A673 (cell line): ENCODE data around the gene CTDSP2.

Experiments
- CTCF ChIP-seq: fragments of 300-800, 200-600 bp; sonication (generic); conservative IDR thresholded peaks from 2 replicates; pipeline ENCODE4 v1.5.1; 2017; ENCODE audit warnings: low read depth, mild to moderate bottlenecking, antibody characterized with exemption, low read length, moderate library complexity, mixed read lengths
- EZH2 ChIP-seq: fragments of 200-600 bp; sonication (generic); IDR thresholded peaks from 2 replicates; pipeline ENCODE4 v1.6.1; 2017; ENCODE audit warnings: borderline replicate concordance, low read depth, mild to moderate bottlenecking, mixed read lengths, antibody characterized with exemption, low read length; ENCODE audit not compliant: poor library complexity, severe bottlenecking

DNA sequence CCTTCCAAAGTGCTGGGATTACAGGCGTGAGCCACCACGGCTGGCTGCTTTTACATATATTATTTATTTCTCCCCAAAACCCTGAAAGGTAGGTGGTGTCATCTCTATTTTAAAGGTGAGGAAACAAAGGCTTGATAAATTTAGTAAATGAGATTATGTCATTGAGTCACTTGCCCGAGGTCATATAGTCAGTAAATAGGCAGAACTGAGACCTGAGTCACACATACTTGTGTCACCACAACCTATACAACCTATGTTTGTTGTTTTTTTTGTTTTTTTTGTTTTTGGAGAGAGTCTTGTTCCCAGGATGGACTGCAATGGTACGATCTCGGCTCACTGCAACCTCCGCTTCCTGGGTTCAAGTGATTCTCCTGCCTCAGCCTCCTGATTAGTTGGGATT lies 51.2 kb downstream of the CTDSP2 start:
- TF ChIP-seq CTCF (no peak), EZH2 (no peak)
